ENCODE measurements around the gene ACSM2A. TPM values are rescaled to one million over a fixed set of nuclear protein-coding genes. Genes with fewer than 3 reads are reported as not detected.
"Not testable (repeated sequence)": the region's sequence is repeated elsewhere in the genome, so short reads cannot be mapped to it uniquely, and the experiment has no call there.

Gene ACSM2A
- total RNA-seq, 1 donor from 2014 or later = not detected

GRCh38 chr16:20477188-20477744 lies 25.9 kb downstream of the ACSM2A start:
- H3K36me3 ChIP-seq; H3K27ac ChIP-seq; H3K4me1 ChIP-seq; H3K9me3 ChIP-seq; intact Hi-C loops (cut with DNase I); DNase-seq (ENCODE audit: low spot score in 2 of 2); H3K27me3 ChIP-seq; H3K4me3 ChIP-seq: not testable (repeated sequence)

DNA sequence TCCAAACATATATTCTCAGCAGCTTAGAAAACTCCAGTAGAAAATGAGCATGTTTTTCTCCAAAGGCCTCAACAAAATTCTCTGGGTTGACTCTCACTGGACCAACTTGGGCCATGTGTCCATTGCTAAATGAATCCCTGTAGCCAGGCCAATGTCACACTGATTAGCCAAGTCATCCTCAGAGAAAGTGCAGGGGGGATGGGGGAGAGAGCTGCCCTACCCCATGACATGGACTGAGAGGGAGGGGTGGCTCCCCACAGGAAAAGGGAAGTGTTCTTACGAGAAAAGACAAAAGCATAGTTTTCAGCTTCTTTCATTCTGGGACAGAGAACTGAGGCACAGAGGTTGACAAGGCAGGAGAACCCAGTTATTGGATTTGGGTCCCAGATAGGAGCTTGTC lies 32.7 kb downstream of the ACSM2A start:
- not testable (repeated sequence) for H3K4me1 ChIP-seq

DNA sequence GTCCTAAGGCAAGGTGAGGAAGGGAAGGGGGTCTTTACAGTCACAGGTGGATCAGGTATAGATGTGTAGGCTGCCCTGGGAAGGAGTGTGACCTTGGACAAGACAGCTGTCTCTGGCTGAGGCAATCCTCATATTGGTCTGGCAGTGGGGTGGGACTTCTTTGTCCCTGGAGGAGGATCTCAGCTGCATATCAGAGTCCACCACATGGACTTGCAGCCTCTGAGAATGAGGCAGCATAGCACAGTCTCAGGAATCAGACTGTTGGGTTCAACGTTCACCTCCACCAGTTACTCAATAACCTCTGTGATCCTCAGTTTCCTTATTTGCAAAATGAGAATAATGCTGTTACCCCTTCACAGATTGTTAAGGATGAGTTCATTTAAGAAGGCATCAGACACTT lies 33.4 kb downstream of the ACSM2A start:
- intact Hi-C loops (cut with DNase I) = no loop called here
- Histone ChIP-seq H3K27ac (no peak overlapping the region), H3K27me3 (no peaks in the 10 kb centered on the region), H3K4me3 (no peak overlapping the region), H3K4me1 (no peaks in the 10 kb centered on the region), H3K36me3 (no peaks in the 10 kb centered on the region), H3K9me3 (no peaks in the 10 kb centered on the region)
- DNase-seq (ENCODE audit: low spot score in 2 of 2) = no peak
- no peak for TF ChIP-seq CTCF (IDR thresholded peaks at IDR 0.05)

More for the DNA sequence above, 32.7 kb downstream of the ACSM2A start:
- intact Hi-C loops (cut with DNase I); H3K9me3 ChIP-seq; H3K27me3 ChIP-seq; H3K36me3 ChIP-seq; H3K27ac ChIP-seq; DNase-seq (ENCODE audit: low spot score in 2 of 2); H3K4me3 ChIP-seq: not testable (repeated sequence)

DNA sequence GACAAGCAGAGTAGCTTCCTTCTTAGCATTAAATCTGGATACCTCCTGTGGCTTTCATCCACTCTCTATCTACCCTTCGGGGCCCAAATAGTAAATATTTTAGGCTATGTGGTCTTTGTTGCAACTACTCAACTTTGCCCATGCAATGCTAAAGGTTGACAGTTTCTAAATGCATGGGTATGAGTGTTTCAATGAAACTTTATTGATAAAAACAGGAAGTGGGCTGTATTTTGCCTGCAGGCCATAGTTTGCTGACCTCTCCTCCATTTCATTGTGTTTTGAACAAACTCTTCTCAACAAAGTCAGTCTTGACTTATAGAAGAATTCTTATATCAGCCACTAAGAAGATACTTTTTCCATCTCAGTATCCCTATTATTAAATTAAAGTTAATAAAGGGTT lies 34.1 kb downstream of the ACSM2A start:
- TF ChIP-seq CTCF (IDR thresholded peaks at IDR 0.05) = no peak
- H3K27ac ChIP-seq = no peak overlapping the region
- no peaks in the 10 kb centered on the region for H3K27me3 ChIP-seq
- no peaks in the 10 kb centered on the region for H3K9me3 ChIP-seq
- no peaks in the 10 kb centered on the region for H3K36me3 ChIP-seq
- DNase-seq (ENCODE audit: low spot score in 2 of 2) = no peak
- H3K4me3 ChIP-seq = no peak overlapping the region
- no peaks in the 10 kb centered on the region for H3K4me1 ChIP-seq
- intact Hi-C loops (cut with DNase I) = no loop called here

DNA sequence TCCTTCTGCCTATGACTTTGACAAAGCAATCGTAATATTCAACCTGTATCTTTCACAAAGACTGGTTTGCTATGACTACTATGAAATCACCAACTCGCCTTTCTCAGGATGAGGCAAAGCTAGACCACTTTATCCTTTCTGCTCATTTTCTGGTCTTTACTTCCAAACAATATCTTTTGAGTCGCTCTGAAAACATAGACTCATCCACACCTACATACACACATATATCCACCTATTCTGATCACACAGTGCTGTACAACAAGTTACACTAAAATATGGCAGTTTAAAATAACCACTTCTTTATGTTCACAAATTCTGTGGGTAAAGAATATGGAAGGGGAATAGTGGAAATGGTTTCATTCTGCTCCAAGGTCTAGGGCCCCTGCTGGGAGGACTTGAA lies 39.7 kb downstream of the ACSM2A start:
- DNase-seq (ENCODE audit: low spot score in 2 of 2); H3K27me3 ChIP-seq; H3K4me1 ChIP-seq; H3K36me3 ChIP-seq; H3K9me3 ChIP-seq; intact Hi-C loops (cut with DNase I); H3K27ac ChIP-seq; H3K4me3 ChIP-seq: not testable (repeated sequence)

GRCh38 chr16:20491448-20491847 lies 40.1 kb downstream of the ACSM2A start:
- H3K36me3 ChIP-seq; intact Hi-C loops (cut with DNase I); H3K4me1 ChIP-seq; DNase-seq (ENCODE audit: low spot score in 2 of 2); H3K27me3 ChIP-seq; H3K27ac ChIP-seq; H3K4me3 ChIP-seq; H3K9me3 ChIP-seq: not testable (repeated sequence)

- intact Hi-C loops (cut with DNase I) = no loop called here
- TF ChIP-seq CTCF (IDR thresholded peaks at IDR 0.05) = no peak
- H3K4me3 ChIP-seq = no peak overlapping the region
- no peak for DNase-seq (ENCODE audit: low spot score in 2 of 2)
- H3K27me3 ChIP-seq = no peaks in the 10 kb centered on the region
- no peaks in the 10 kb centered on the region for H3K36me3 ChIP-seq
- H3K4me1 ChIP-seq = no peaks in the 10 kb centered on the region
- H3K9me3 ChIP-seq = no peaks in the 10 kb centered on the region
- H3K27ac ChIP-seq = no peak overlapping the region
These were observed 53.1 kb downstream of the ACSM2A start for GRCh38 chr16:20504418-20504817.

- no peaks in the 10 kb centered on the region for H3K36me3 ChIP-seq
- no peak for DNase-seq (ENCODE audit: low spot score in 2 of 2)
- TF ChIP-seq CTCF (IDR thresholded peaks at IDR 0.05) = no peak
- no peak overlapping the region for H3K27ac ChIP-seq
- H3K4me3 ChIP-seq = no peak overlapping the region
- no peaks in the 10 kb centered on the region for H3K9me3 ChIP-seq
- intact Hi-C loops (cut with DNase I) = no loop called here
- H3K4me1 ChIP-seq = no peaks in the 10 kb centered on the region
- H3K27me3 ChIP-seq = no peaks in the 10 kb centered on the region
These were observed 56.0 kb downstream of the ACSM2A start for GRCh38 chr16:20507280-20507679.

Data from ascending aorta (tissue), 2 donors.